Kidney glomerular epithelial cell (primary cell): ENCODE results near the gene CCDC175.

Experiments
- DNase-seq: peaks from one replicate; lab custom pipeline; 2025; lab: John Stamatoyannopoulos, UW

CCDC175 gene

DNA sequence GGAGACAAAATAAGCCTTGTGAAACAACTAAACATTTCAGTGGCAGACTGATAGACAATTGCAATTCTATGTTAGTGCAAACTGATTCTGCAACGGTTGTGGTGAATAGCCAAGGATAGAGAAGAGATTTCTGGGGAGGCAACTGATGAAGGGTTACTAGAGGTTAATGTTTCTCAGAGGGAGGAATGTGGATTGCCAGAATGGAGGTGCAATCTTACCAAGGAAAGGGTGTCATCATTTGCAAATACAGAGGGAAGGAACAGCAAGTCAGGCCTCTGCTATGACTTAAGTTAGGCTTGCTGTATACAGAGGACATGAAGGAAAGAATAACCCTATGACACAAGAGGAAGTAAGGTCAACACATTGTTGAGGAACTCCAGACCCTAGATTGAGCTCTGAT lies 35.8 kb downstream of the CCDC175 start:
- no peak for DNase-seq

DNA sequence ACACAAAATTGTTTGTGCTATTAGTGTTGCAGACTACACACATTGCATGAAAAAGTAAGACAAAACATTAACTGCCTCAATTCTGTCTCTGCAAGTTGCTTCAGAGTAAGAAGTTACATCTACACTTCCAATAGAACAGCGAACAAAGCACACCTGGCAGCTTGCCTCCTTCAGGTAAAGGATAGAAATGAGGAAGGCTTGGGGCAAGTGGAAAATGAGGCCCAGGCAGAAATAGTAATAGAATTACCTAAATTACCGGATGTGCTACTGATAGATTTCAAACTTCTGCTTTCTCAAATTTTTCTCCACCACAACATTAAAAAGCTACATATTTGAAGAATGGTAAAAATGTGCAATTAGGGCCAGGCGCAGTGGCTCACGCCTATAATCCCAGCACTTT lies 37.7 kb downstream of the CCDC175 start:
- DNase-seq: no peak

DNA sequence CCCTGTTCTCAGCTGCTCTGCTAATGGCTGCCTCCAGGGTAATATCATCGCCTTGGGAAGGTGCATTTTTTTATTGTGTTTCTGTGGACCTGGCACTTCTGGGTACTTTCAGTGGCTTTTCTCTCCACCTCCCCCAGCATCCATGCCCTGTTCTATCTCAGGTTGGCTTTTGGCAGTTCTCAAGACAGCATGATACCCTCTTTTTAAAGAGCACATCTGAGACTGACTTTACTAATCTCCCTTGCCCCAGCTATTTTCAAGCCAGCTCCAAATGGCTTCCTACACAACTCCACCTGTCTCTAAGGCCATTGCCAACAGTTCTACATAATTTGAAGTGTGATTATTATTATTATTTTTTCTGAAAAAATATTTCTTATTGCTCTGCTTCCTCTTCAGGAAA lies 39.1 kb downstream of the CCDC175 start:
- no peak for DNase-seq

DNA sequence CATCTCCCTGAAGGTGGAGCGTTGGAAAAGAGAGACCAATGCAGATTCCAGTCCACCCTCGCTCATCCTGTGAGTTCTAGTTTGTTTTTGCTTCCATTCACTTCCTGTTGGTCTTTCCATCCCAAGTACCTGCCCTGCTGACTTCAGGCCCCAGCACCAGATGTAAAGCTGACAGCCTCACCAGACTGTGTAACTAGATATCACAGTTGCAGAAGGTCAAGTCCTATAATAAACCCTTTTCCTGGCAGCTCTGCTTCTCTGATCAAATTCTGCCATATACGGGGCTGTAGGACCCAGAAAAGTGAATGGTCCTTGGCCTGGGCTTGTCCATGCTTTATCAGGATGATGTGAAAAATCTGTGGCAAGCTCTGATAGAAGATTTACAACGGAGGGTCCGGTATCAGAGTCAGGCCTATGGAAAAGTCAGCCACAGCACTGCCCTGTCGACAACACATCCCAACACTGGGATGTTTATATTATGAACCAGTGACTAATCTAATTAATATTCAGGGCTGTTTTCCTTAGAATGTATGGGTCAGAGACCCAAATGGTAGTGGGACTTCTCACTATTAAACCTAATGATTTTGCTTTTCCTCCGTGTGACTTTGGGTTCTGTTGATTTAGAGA lies 42.1 kb downstream of the CCDC175 start:
- no peak for DNase-seq

DNA sequence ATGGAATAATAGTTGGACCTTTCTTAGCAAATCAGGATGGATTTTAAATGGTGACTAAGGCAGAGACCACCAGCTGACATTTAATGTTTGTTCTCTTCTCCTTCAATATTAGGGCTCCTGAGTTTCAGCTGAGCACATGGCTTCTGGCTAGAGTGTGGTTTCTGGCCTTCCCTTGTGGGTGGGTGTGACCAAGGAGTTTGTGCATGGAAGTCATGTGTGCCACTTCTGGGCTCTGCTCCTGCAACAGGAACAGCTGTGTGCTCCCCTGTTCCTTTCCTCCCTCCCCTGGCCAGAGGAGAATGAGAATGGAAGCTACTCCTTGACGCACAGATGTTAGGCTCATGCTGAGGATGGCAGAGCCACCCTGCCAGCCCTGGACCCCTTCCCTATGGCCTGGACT lies 44.2 kb downstream of the CCDC175 start:
- DNase-seq: no peak

DNA sequence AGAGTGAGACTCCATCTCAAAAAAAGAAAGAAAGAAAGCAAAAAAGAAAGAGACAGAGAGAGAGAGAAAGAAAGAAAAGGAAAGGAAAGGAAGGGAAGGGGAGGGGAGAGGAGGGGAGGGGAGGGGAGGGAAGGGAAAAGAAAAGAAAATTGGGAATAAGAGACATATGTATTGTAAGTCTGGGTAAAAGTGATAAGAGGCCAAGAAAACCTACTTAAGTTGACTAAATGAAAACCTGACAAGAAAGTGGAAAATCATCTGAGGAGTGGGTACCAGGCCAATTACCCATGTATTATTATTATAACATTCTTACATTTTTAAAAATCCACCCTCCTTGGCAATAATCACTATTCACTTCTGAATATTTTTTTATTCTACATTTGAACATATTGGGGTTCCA lies 46.3 kb downstream of the CCDC175 start:
- DNase-seq: no peak

DNA sequence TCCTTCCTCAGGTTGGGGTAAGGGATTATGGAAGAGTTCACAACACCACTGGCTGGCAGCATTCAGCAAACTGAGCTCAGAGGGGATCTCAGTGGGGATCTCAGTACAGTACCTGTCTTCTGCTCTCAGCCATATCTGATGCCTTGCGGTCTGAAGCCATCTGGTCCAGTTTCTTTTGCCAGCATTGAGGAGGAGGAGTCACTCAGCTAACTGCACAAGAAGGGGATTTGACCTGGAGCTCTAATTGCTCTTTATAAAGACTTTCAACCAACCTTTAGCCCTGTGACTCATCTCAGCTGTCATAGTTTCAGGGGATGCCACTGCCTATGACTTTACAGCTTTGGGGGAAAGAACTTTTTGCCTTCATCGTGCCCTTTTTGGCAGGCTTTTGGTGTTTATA lies 47.4 kb downstream of the CCDC175 start:
- DNase-seq: no peak

DNA sequence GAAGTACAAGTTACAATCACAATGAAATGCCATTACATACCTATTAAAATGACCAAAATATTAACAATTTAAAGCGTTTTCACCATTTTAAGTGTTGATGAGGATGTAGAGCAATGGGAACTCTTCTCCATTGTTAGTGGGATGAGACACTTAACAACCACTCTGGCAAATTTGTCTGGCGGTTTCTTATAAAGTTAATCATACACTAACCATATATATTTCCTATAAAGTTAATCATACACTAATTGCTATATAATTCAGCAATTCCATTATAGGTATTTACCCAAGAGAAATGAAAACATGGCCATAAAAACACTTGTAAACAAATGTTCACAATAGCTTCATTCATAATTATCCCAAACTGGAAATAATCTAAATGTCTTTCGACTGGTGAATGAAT lies 56.4 kb downstream of the CCDC175 start:
- DNase-seq: no peak

DNA sequence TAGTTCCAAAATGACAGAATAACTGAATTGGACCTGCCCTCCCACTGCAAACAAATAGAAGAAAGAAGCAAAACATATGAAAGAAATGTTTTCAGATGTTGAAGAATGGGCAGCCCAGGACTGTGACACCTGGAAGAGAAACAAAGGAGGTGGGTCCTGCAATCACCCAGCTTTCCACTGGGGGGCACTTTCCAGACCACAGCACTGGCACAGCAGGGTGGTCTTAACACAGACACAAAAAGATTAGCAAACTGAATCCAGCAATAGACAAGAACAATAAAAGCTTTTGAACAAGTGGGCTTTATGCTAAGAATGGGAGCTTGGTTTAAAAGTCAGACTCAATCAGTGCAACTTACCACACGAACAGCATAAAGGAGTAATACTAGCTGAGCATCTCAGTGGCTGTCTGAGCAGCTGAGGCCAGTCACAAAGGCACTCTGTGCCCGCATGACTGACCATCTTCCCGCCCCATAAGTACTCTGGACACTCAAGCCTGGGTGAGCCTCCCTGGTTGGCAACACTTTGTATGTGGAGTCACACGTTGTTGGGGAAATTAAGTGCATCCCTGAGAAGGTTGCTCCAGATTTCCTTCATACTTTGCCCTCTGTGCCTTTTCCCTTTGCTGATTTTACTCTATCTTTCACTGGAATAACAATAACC lies 64.6 kb downstream of the CCDC175 start:
- DNase-seq: peak; percentile 19

DNA sequence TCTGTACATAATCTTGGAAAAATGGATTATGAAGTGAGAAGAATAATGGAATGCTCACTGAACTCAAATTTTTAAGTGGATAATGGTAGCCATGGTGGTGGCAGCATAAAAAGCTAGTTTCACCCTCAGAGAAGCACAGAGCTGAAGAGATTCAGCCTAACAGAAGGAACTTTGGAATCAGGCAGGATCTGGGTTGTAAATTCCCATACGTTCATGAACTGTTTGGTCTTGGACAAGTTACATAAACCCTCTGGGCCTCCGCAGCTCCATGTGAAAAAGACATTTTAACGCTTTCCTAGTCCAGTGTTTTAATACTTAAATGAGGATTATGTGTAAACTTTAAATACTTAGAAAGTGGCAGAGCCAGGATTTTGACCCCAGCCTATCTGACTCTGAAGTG lies 65.6 kb downstream of the CCDC175 start:
- no peak for DNase-seq

DNA sequence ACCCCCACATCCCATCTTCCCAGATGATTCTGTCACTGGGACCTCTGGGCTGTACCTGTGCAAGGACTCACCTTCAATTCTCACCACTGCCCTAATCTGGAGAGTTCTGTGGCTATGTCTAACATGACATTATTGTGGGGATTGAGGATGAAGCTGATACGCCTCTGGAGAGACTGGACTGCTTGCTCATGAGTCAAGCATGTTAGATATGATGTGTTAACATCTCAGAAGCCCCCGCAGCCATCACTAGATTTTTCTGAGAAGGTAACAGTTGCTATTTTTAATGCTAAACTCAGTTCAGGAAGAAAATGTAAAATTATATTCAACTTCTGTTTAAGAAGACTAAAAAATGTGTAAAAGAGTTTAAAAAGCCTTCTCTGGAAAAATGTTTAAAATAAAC lies 66.6 kb downstream of the CCDC175 start:
- no peak for DNase-seq

DNA sequence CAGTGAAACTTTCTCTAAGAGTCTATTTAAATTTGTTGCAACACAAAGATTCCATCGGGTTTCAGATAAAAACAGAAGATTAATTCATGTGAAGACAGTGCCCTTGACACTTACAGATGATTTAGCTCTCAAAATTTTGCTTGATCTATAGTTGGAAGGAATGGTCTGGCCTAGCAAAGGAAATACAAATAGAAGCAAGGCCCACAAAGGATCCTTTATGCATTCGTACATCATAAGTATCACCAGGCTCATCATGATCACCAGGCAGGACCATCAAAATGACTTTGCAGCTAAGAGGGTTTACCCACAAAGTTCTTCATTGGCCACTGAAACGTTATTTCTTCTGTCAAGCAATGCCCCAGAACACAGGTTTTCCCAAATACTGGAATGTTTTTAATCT lies 67.5 kb downstream of the CCDC175 start:
- no peak for DNase-seq

DNA sequence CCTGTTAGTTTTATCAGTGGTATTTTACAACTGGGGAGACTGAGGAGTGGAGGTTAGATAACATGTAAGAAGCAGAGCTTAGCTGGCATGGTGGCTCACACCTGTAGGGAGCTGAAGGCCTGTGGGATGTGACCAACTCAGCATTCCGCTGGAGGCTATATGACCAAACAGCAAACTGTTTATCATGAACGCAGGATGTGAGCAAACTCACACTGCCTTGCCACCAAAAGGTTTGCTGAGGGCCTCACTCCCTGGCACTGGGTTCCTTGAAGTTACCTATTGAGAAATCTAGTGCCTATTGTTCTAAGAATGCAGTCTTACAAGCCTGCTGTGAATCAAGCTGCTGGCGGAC lies 68.9 kb downstream of the CCDC175 start:
- DNase-seq: no peak

DNA sequence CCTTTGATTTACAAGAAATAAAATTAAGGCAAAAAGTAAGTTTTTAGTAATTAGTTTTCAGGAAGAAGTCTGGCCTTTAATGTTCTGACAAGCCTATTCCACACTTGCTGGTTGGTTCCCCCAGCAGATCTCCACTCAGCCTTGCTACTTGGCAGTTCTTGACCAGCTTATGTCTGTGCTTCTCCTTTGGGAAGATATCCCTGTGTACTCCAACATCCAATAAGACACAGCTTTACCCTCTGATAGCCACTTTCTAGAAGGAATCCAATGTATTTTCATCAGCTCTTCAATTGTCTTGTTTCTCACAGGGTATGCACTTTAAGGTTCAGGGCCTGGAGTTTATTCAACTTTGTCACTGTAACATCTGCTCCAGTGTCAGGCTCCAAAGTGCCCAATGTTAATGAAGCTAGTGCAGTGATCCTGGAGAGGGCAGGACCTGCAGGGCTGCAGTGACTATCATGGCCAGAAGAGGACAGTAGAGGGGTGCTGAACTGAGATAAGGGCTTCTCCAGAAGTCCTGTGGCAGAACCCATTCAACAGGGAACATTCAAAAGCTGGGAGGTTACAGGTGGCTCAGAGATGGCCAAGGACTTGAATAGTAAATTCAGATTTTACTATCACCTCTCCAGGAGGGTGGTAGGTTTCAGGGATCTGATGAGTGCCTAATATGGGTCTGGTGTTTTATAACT lies 69.4 kb downstream of the CCDC175 start:
- peak; percentile 67 for DNase-seq

DNA sequence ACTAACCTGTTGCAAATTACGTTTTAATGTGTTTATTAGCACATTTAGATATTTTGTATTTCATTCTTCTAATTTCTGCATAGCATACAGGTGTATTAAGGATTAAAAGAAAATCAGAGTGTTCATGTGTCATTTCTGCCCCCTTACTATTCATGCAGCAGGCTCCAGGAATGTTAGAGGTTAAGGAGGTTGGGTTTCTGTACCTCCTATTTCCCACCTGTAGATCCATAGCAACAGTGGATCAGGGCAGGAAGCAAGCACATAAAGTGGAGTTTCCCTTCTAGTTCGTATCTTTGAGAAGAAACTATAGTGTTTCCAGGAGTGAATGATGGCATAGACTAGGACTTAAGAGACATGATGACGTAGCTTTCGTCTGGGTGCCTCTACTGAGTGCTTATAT lies 73.4 kb downstream of the CCDC175 start:
- no peak for DNase-seq

DNA sequence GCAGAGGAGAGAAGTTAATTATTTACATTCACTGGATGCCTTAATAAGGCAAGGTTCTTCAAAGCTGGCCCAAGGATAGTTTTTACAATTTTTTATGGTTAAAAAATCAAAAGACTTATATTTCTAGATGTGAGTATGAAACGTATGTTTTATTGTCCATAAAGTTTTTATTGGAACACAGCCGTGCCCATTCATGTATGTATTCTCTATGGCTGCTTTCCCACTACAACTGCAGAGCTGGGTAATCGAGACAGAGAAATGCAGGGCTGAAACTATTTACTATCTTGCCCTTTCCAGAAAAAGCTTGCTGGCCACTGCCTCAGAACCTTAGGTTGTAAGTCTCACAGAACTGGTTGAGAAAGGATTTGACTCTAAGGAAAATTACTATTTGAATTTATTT lies 75.9 kb downstream of the CCDC175 start:
- no peak for DNase-seq

DNA sequence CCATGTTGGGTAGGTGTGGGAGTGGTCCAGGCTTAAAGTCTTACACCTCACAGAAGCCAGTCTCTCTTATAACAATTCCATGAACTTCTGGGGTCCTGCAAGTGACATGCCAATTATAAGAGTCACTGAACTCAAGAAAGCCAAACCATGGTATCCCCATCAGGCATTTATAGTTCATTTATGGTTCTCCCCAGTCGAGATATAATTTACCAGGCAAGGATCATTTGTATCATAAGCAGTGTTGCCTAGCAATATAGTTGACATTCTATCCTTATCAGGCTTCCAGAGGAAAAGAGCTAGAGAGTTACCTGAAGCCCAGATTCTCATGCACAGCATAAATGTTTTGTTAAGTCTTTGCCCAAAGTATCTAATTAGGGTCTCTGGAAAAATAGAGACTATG lies 84.2 kb downstream of the CCDC175 start:
- no peak for DNase-seq

DNA sequence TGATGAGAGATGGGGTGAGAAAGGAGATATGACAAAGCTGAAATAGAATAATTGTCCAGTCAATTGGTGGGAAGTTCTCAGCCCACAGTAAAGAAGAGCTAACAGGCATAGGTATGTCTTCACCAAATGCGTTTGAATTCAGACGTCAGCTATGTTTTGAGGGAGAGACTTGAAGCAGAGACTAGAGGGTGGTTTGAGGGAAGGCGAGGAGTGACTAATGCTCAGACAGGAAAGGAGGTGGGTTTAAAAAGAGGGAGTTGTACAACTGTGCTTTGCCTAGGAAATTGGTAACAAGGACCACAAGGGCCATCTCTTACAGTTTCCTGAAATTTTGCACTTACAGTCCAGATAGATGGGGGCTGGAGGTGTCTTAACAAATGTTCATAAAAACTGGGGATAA lies 85.9 kb downstream of the CCDC175 start:
- DNase-seq: no peak

DNA sequence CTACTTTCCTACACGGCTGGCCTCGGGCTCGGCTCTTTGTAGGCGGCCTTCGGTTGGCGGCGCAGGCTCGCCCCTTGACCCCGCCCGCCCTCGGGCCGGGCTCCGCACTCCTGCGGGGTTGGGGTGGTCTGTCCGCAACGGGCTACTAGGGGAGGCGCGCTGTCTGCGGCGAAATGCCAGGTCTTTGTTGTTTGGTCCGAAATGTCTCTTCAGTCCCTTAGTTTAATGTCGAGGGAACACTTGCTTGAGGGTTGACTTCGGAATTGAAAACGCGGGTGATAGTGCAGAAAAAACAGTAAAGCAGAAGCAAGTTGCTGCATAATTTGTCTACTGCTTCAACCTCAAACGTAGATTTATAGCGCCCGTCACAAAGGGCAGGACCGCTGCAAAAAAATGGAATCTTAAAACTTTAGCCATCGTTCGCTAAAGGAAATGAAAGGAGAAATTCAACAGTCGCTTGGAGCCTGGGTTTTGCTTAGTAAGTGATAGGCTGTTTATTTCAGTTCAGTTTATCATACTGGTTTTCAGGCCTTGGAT lies 91.9 kb downstream of the CCDC175 start:
- peak; percentile 52 for DNase-seq

DNA sequence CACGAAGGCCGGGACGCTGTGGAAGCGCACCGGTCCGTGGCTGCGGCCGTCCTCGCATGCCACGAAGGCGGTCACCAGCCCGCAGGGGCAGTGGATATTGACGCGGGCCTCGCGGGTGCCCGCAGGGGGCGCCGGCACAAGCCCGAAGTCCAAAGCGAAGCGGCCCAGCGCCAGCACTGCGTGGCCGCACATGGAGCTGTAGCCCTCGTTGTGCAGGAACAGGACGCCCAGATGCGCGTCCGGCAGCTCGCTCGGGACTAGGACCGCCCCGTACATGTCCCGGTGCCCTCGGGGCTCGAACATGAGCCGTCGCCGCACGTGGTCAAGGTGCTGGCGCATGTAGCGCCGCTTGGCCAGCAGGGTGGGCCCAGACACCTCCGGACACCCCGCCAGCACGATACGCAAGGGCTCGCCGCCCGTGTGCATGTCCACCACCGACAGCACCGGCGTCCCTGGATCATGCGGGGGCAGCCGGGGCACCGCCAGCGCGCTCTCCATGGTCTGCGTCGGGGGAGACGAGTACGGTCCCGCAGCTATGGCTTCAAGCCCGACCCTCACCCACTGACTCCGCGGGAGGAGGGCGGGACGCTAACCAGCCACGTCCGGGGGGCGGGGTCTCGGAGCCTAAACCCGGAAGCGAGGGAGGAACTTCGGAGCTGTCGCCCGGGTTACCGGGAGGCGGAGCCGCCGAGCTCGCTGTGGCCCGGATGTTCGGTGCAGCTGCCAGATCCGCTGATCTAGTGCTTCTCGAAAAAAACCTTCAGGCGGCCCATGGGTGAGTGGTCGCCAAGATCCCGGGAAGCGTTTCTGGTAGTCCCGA lies 92.6 kb downstream of the CCDC175 start, which contains the start of the genes JKAMP and L3HYPDH:
Gene JKAMP, plus strand, starts transcription at position 699 of the 820 bp plus-strand sequence. Its CDS starts 73 bp downstream, at position 772.
Gene L3HYPDH, minus strand, starts transcription at position 590 of the 820 bp plus-strand sequence. Its CDS starts 92 bp downstream, at position 498.
- DNase-seq: peak; percentile 84

DNA sequence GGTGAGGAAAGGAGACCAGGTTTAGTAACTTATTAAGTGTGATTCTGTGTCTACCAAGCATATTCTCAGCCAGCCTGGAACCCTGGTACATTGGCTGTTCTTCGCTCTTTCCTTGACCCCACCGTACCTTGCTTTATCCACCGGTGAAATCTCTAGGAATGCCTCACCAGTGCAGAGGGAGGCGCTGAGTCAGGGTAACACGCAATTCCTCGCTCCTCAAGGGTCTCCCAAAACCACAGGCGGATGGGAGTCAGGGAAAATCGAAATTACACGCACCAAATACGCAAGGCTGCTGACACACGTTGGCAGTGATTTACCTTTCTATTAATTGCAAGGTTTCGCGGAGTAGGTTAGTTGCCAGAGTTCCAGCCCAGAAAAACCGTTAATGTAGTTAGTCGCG lies 93.2 kb downstream of the CCDC175 start:
- DNase-seq: peak; percentile 83
